SU-DHL-6 (cell line): ENCODE results near the gene GUCY1B1.

Source experiments
- H2AFZ ChIP-seq: fragments of 200-600 bp; sonication (generic); 2 replicates; pipeline ENCODE4 v1.6.1; 2014; ENCODE audit warnings: low read depth, mild to moderate bottlenecking, moderate library complexity, mixed read lengths, antibody characterized with exemption, low read length; ENCODE audit not compliant: severe bottlenecking
- H3F3A ChIP-seq: fragments of 200-600 bp; shearing (Covaris generic); 2 replicates; pipeline ENCODE4 v1.6.0; 2016; ENCODE audit warnings: antibody characterized with exemption, mild to moderate bottlenecking; ENCODE audit not compliant: insufficient read depth
- H3K27ac ChIP-seq: fragments of 200-600 bp; sonication (generic); 2 replicates; pipeline ENCODE4 v1.5.1; 2016; ENCODE audit warnings: low read depth, mild to moderate bottlenecking, low read length, moderate library complexity, mixed read lengths
- H3K27me3 ChIP-seq: fragments of 200-600 bp; sonication (generic), shearing (Covaris generic); 2 replicates; pipeline ENCODE4 v1.6.0; 2014; ENCODE audit warnings: mild to moderate bottlenecking, low read length
- H3K36me3 ChIP-seq: fragments of 200-600 bp; sonication (generic); 2 replicates; pipeline ENCODE4 v1.6.1; 2014; ENCODE audit warnings: mild to moderate bottlenecking, low read length, mixed read lengths
- H3K4me2 ChIP-seq: fragments of 300-600, 200-600 bp; shearing (Covaris generic), sonication (generic); 2 replicates; pipeline ENCODE4 v1.6.0; 2014; ENCODE audit warnings: low read length, low read depth, mild to moderate bottlenecking; ENCODE audit not compliant: poor library complexity, severe bottlenecking
- H3K4me3 ChIP-seq: fragments of 200-600 bp; sonication (generic); 2 replicates; pipeline ENCODE4 v1.5.1; 2014; ENCODE audit warnings: antibody characterized with exemption, low read length, mild to moderate bottlenecking, mixed read lengths; ENCODE audit not compliant: insufficient read depth, poor library complexity, severe bottlenecking
- H3K79me2 ChIP-seq: fragments of 200-600 bp; sonication (generic); 2 replicates; pipeline ENCODE4 v1.6.1; 2014; ENCODE audit warnings: mild to moderate bottlenecking, low read length, moderate library complexity; ENCODE audit not compliant: insufficient read depth
- H3K9ac ChIP-seq: fragments of 200-600 bp; sonication (generic); 2 replicates; pipeline ENCODE4 v1.7.0; 2014; ENCODE audit warnings: mild to moderate bottlenecking, low read length
- H3K9me2 ChIP-seq: fragments of 200-600 bp; sonication (generic); replicated peaks from 2 replicates; pipeline ENCODE4 v1.6.1; 2014; ENCODE audit warnings: low read length; ENCODE audit not compliant: insufficient read depth
- H3K9me3 ChIP-seq: fragments of 200-600 bp; sonication (generic); 2 replicates; pipeline ENCODE4 v1.6.1; 2014; ENCODE audit warnings: low read length, mixed read lengths; ENCODE audit not compliant: insufficient read depth
- H4K20me1 ChIP-seq: fragments of 200-600 bp; sonication (generic); 2 replicates; pipeline ENCODE4 v1.6.1; 2014; ENCODE audit warnings: low read depth, mild to moderate bottlenecking, antibody characterized with exemption, low read length, moderate library complexity, mixed read lengths
- EZH2phosphoT487 ChIP-seq: fragments of 200-600 bp; sonication (generic), shearing (Covaris generic); conservative IDR thresholded peaks from 2 replicates; pipeline ENCODE4 v1.6.1; 2018; ENCODE audit warnings: mild to moderate bottlenecking, antibody characterized with exemption, low read length, moderate library complexity, mixed read lengths
- TF ChIP-seq, protein P1 (sequence below): fragments of 200-600 bp; sonication (generic); IDR thresholded peaks from one replicate; pipeline ENCODE4 v1.5.1; 2017; ENCODE audit warnings: antibody characterized with exemption, mild to moderate bottlenecking, low read length, moderate library complexity; ENCODE audit not compliant: insufficient read depth, poor library complexity, severe bottlenecking

The GUCY1B1 gene

DNA sequence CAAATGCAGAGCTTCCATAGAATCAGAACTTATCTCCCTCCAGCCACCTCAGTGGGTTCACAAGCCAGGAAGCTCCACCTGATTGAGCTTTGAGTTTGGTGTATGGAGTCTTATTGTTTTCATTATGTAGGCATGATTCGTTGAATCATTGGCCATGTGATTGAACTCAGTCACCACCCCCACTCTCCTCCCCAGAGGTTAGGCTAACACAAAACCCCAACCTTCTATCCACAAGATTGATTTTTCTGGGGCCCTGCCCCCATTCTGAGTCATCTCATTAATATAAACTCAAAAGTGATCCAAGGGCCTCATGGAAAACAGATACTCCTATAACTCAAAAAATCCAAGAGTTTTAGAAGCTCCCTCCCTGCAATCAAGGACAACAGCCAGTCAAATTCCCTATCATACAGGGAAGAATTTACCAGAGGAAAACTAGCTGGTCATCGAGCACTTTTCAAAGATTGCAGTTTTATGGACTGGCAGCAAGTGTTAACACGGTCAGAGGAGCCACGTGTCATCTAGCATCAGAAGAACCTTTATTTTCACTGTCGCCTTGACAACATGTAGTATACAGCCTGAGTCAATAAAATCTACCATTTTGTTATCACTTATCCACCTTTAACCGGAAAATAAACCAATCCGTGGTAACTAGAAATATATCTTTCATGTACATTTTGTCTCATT lies 35.9 kb upstream of the GUCY1B1 start:
- no peaks in the 10 kb centered on the region for H3K27me3 ChIP-seq
- no peaks in the 10 kb centered on the region for H3F3A ChIP-seq
- H4K20me1 ChIP-seq: no peaks in the 10 kb centered on the region

DNA sequence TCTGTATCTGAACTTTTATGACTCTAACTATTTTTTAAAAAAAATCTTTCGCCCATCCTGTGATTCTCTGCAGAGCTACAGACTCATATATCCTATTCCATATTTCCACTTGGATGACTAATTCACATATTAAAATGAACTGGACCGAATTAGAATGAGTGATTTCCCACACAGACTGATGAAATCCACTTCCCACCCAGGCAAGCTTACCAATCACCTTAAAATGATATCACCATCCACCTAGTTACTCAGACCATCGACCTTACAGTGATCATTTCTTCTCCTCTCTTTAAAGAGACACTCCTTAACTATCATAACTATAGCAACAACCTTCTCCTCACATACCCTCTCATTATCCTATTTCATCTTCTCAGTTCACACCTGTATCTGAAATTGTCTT lies 34.1 kb upstream of the GUCY1B1 start:
- no peak for TF ChIP-seq EZH2phosphoT487
- TF ChIP-seq, protein P1, sequence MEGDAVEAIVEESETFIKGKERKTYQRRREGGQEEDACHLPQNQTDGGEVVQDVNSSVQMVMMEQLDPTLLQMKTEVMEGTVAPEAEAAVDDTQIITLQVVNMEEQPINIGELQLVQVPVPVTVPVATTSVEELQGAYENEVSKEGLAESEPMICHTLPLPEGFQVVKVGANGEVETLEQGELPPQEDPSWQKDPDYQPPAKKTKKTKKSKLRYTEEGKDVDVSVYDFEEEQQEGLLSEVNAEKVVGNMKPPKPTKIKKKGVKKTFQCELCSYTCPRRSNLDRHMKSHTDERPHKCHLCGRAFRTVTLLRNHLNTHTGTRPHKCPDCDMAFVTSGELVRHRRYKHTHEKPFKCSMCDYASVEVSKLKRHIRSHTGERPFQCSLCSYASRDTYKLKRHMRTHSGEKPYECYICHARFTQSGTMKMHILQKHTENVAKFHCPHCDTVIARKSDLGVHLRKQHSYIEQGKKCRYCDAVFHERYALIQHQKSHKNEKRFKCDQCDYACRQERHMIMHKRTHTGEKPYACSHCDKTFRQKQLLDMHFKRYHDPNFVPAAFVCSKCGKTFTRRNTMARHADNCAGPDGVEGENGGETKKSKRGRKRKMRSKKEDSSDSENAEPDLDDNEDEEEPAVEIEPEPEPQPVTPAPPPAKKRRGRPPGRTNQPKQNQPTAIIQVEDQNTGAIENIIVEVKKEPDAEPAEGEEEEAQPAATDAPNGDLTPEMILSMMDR: no peak
- Histone ChIP-seq H3F3A (no peaks in the 10 kb centered on the region), H4K20me1 (no peaks in the 10 kb centered on the region), H2AFZ (no peak overlapping the region), H3K27me3 (no peaks in the 10 kb centered on the region), H3K4me3 (no peak overlapping the region), H3K4me2 (no peak overlapping the region), H3K9me3 (no peaks in the 10 kb centered on the region), H3K79me2 (no peaks in the 10 kb centered on the region), H3K27ac (no peak overlapping the region), H3K36me3 (no peaks in the 10 kb centered on the region), H3K9me2 (no peaks in the 10 kb centered on the region), H3K9ac (no peak overlapping the region)

More for the DNA sequence above, 35.9 kb upstream of the GUCY1B1 start:
- no peaks in the 10 kb centered on the region for H3K36me3 ChIP-seq
- TF ChIP-seq, protein P1: no peak
- TF ChIP-seq EZH2phosphoT487: no peak
- no peak overlapping the region for H3K4me2 ChIP-seq
- H2AFZ ChIP-seq: no peak overlapping the region
- H3K4me3 ChIP-seq: no peak overlapping the region
- no peak overlapping the region for H3K9ac ChIP-seq
- H3K9me3 ChIP-seq: no peaks in the 10 kb centered on the region
- no peak overlapping the region for H3K27ac ChIP-seq
- H3K9me2 ChIP-seq: no peaks in the 10 kb centered on the region; the same call in 1 of the 2 replicates
- no peaks in the 10 kb centered on the region for H3K79me2 ChIP-seq

DNA sequence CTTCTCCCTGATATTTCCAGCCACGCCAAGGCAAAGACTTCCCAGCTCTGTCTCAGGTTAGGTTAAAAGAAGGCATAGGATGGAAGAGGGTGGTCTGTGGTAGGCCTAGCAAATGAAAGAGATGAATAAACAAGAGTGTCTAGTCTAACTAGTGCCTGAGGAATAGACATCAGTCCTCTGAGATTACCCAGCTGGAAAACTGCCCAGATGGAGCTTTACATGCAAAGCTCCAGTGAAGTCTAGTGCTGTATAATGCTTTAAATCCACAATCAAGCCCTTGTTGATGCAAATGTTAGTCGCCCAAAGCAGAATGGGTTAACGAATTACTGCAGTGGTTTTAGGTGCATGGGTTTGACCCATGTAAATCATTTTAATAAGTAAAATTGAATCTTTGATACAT lies 24.8 kb upstream of the GUCY1B1 start:
- Histone ChIP-seq H3K4me2 (no peak overlapping the region), H3F3A (no peaks in the 10 kb centered on the region)

More for the DNA sequence above, 24.8 kb upstream of the GUCY1B1 start:
- no peak overlapping the region for H3K9ac ChIP-seq
- H3K4me3 ChIP-seq: no peak overlapping the region
- H2AFZ ChIP-seq: no peak overlapping the region
- H3K27me3 ChIP-seq: no peaks in the 10 kb centered on the region
- no peaks in the 10 kb centered on the region for H3K79me2 ChIP-seq
- TF ChIP-seq EZH2phosphoT487: no peak
- TF ChIP-seq, protein P1: no peak
- H3K27ac ChIP-seq: no peak overlapping the region
- no peaks in the 10 kb centered on the region for H3K36me3 ChIP-seq
- no peaks in the 10 kb centered on the region for H3K9me3 ChIP-seq
- H4K20me1 ChIP-seq: no peaks in the 10 kb centered on the region
- H3K9me2 ChIP-seq: no peaks in the 10 kb centered on the region
